Measurements from ENCODE around the gene BTNL2. TPM values are rescaled to one million over a fixed set of nuclear protein-coding genes. Genes with fewer than 3 reads are reported as not detected.
"Not testable (repeated sequence)": the region's sequence is repeated elsewhere in the genome, so short reads cannot be mapped to it uniquely, and the experiment has no call there.

The BTNL2 gene
- total RNA-seq, 1 experiment from 2014 or later, result not detected

GRCh38 chr6:32382757-32383420 is 24.1 kb downstream of the BTNL2 start:
- in situ Hi-C loops (cut with HindIII; ENCODE audit: low pct_unique_long_range_greater_than_20kb, low sequenced_read_pairs), result no loop called here
- DNase-seq (ENCODE audit: low read depth), result no peak

- no peak for DNase-seq (ENCODE audit: low read depth)
- in situ Hi-C loops (cut with HindIII; ENCODE audit: low pct_unique_long_range_greater_than_20kb, low sequenced_read_pairs), result no loop called here
Measured at GRCh38 chr6:32379545-32379944, 27.4 kb downstream of the BTNL2 start.

GRCh38 chr6:32375739-32376529 is 31.0 kb downstream of the BTNL2 start:
- in situ Hi-C loops (cut with HindIII; ENCODE audit: low pct_unique_long_range_greater_than_20kb, low sequenced_read_pairs), result no loop called here
- no peak for DNase-seq (ENCODE audit: low read depth)

GRCh38 chr6:32371803-32372202 is 35.2 kb downstream of the BTNL2 start, which contains the start of gene TSBP1:
Gene TSBP1, minus strand, starts transcription at chr6:32371903. Its CDS starts 197 bp downstream, at chr6:32371706.
- no peak for DNase-seq (ENCODE audit: low read depth)
- in situ Hi-C loops (cut with HindIII; ENCODE audit: low pct_unique_long_range_greater_than_20kb, low sequenced_read_pairs), result no loop called here

- in situ Hi-C loops (cut with HindIII; ENCODE audit: low pct_unique_long_range_greater_than_20kb, low sequenced_read_pairs), result no loop called here
Measured at GRCh38 chr6:32371229-32371628, 35.8 kb downstream of the BTNL2 start.

GRCh38 chr6:32370505-32370904 is 36.5 kb downstream of the BTNL2 start:
- DNase-seq (ENCODE audit: low read depth), result no peak
- in situ Hi-C loops (cut with HindIII; ENCODE audit: low pct_unique_long_range_greater_than_20kb, low sequenced_read_pairs), result no loop called here

More at GRCh38 chr6:32371229-32371628, 35.8 kb downstream of the BTNL2 start:
- no peak for DNase-seq (ENCODE audit: low read depth)

GRCh38 chr6:32369660-32370059 is 37.3 kb downstream of the BTNL2 start:
- peak; percentile 47 for DNase-seq (ENCODE audit: low read depth)
- in situ Hi-C loops (cut with HindIII; ENCODE audit: low pct_unique_long_range_greater_than_20kb, low sequenced_read_pairs), result no loop called here

- DNase-seq (ENCODE audit: low read depth), result no peak
- in situ Hi-C loops (cut with HindIII; ENCODE audit: low pct_unique_long_range_greater_than_20kb, low sequenced_read_pairs), result no loop called here
Measured at GRCh38 chr6:32367644-32368043, 39.3 kb downstream of the BTNL2 start.

GRCh38 chr6:32359225-32359624 is 47.8 kb downstream of the BTNL2 start:
- in situ Hi-C loops (cut with HindIII; ENCODE audit: low pct_unique_long_range_greater_than_20kb, low sequenced_read_pairs); DNase-seq (ENCODE audit: low read depth): not testable (repeated sequence)

GRCh38 chr6:32358548-32358947 is 48.4 kb downstream of the BTNL2 start:
- DNase-seq (ENCODE audit: low read depth); in situ Hi-C loops (cut with HindIII; ENCODE audit: low pct_unique_long_range_greater_than_20kb, low sequenced_read_pairs): not testable (repeated sequence)

GRCh38 chr6:32355018-32355417 is 52.0 kb downstream of the BTNL2 start:
- in situ Hi-C loops (cut with HindIII; ENCODE audit: low pct_unique_long_range_greater_than_20kb, low sequenced_read_pairs), result no loop called here
- no peak for DNase-seq (ENCODE audit: low read depth)

- in situ Hi-C loops (cut with HindIII; ENCODE audit: low pct_unique_long_range_greater_than_20kb, low sequenced_read_pairs), result no loop called here
- DNase-seq (ENCODE audit: low read depth), result no peak
Measured at GRCh38 chr6:32353348-32353747, 53.6 kb downstream of the BTNL2 start.

Other genes with a start within 250 kb of the BTNL2 start
- gene EGFL8, start 242.6 kb downstream of the BTNL2 start, total RNA-seq (2014; rRNA removed; shearing (Covaris generic); ENCODE audit: low replicate concordance), result 1.5 and 3.6 TPM in 2 replicates
- gene AGPAT1, start 231.1 kb downstream of the BTNL2 start, total RNA-seq (2014; rRNA removed; shearing (Covaris generic); ENCODE audit: low replicate concordance), result 42.7 and 61.0 TPM in 2 replicates
- gene RNF5, start 228.8 kb downstream of the BTNL2 start, total RNA-seq (2014; rRNA removed; shearing (Covaris generic); ENCODE audit: low replicate concordance), result 111 and 147 TPM in 2 replicates
- 1.7 and 1.9 TPM in 2 replicates for gene AGER, start 222.9 kb downstream of the BTNL2 start, total RNA-seq (2014; rRNA removed; shearing (Covaris generic); ENCODE audit: low replicate concordance)
- gene PBX2, start 217.0 kb downstream of the BTNL2 start, total RNA-seq (2014; rRNA removed; shearing (Covaris generic); ENCODE audit: low replicate concordance), result 80.1 and 87.2 TPM in 2 replicates
- gene GPSM3, start 214.5 kb downstream of the BTNL2 start, total RNA-seq (2014; rRNA removed; shearing (Covaris generic); ENCODE audit: low replicate concordance), result 0.14 and 3.4 TPM in 2 replicates
- 0.26 and 0.71 TPM in 2 replicates for gene NOTCH4, start 183.1 kb downstream of the BTNL2 start, total RNA-seq (2014; rRNA removed; shearing (Covaris generic); ENCODE audit: low replicate concordance)
- not detected in 2 replicates for gene TSBP1, start 35.3 kb downstream of the BTNL2 start, total RNA-seq (2014; rRNA removed; shearing (Covaris generic); ENCODE audit: low replicate concordance)
- gene HLA-DRA, start 32.7 kb upstream of the BTNL2 start, total RNA-seq (2014; rRNA removed; shearing (Covaris generic); ENCODE audit: low replicate concordance), result not detected in 2 replicates
- not detected in 2 replicates for gene HLA-DRB5, start 123.1 kb upstream of the BTNL2 start, total RNA-seq (2014; rRNA removed; shearing (Covaris generic); ENCODE audit: low replicate concordance)
- gene HLA-DRB1, start 182.7 kb upstream of the BTNL2 start, total RNA-seq (2014; rRNA removed; shearing (Covaris generic); ENCODE audit: low replicate concordance), result 0.17 TPM in 1 of 2 replicates, not detected in the other
- not detected in 2 replicates for gene HLA-DQA1, start 230.2 kb upstream of the BTNL2 start, total RNA-seq (2014; rRNA removed; shearing (Covaris generic); ENCODE audit: low replicate concordance)